ENCODE measurements around the gene WDTC1.

- TF ChIP-seq CTCF (IDR thresholded peaks at IDR 0.05) = no peak
- no peak for TF ChIP-seq POLR2A (IDR thresholded peaks at IDR 0.05)
These were observed 15.7 kb upstream of the WDTC1 start for GRCh38 chr1:27218736-27219135.
